ENCODE results near the gene ST6GALNAC3. TPM values are rescaled to one million over a fixed set of nuclear protein-coding genes. Genes with fewer than 3 reads are reported as not detected.

ST6GALNAC3 gene
- total RNA-seq, 6 experiments from 2014 or later = 1.00 to 1.7 (median 1.2) TPM

DNA sequence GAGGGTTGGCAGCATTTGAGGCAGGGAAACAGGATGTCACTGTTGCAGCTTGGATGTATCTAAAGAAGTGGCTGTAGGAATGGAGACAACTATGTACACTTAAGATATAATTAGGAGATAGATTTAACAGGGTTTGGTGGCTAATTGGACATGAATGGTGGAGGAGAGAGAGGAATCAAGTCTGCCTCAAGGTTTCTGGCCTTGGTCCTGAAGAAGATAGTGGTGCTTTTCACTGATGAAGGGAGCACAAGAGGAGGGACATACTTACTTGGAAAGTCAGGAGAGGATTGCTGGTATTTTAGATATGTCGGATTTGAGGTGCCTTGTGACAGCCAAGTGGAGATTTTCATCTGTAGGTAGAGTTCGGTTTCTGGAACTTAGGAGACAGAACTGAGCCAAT lies 123.9 kb downstream of the ST6GALNAC3 start:
- no peak for DNase-seq
- no peaks in the 10 kb centered on the region for H3K4me1 Mint-ChIP-seq (ENCODE audit: low read depth)
- no peak overlapping the region for H3K27ac Mint-ChIP-seq
- TF ChIP-seq, protein P1, sequence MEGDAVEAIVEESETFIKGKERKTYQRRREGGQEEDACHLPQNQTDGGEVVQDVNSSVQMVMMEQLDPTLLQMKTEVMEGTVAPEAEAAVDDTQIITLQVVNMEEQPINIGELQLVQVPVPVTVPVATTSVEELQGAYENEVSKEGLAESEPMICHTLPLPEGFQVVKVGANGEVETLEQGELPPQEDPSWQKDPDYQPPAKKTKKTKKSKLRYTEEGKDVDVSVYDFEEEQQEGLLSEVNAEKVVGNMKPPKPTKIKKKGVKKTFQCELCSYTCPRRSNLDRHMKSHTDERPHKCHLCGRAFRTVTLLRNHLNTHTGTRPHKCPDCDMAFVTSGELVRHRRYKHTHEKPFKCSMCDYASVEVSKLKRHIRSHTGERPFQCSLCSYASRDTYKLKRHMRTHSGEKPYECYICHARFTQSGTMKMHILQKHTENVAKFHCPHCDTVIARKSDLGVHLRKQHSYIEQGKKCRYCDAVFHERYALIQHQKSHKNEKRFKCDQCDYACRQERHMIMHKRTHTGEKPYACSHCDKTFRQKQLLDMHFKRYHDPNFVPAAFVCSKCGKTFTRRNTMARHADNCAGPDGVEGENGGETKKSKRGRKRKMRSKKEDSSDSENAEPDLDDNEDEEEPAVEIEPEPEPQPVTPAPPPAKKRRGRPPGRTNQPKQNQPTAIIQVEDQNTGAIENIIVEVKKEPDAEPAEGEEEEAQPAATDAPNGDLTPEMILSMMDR (IDR thresholded peaks at IDR 0.05) = no peak
- H3K9me3 Mint-ChIP-seq = peaks cover 13% of the 10 kb centered on the region
- no peaks in the 10 kb centered on the region for H3K36me3 Mint-ChIP-seq (ENCODE audit: low read depth)
- H3K4me3 Mint-ChIP-seq = no peak overlapping the region
- H3K27me3 Mint-ChIP-seq (ENCODE audit: insufficient read depth) = peaks cover 1% of the 10 kb centered on the region; the same call in 1 of the 2 replicates

DNA sequence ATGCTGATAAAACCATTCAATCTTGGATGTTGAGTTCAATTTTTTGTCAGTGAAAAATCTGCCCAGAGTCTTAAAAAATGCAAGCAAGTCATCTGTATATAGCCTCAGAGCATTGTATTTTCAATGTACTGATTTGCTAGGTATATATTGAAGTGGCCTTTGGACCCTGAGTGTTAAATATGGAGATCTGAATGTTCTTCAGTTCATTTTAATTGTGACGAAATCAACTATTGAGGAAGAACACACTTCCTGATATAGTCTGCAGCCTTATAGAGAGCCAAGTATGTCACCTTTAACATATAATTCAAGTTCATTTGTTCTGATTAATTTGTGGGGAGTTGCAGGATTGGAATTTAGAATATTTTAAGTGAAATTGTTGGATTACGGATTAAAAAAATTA lies 128.1 kb downstream of the ST6GALNAC3 start:
- H3K4me3 Mint-ChIP-seq = no peak overlapping the region
- TF ChIP-seq, protein P1 (IDR thresholded peaks at IDR 0.05) = no peak
- no peaks in the 10 kb centered on the region for H3K36me3 Mint-ChIP-seq (ENCODE audit: low read depth)
- DNase-seq = no peak
- no peaks in the 10 kb centered on the region; the same call in 1 of the 2 replicates for H3K27me3 Mint-ChIP-seq (ENCODE audit: insufficient read depth)
- H3K4me1 Mint-ChIP-seq (ENCODE audit: low read depth) = no peaks in the 10 kb centered on the region
- H3K9me3 Mint-ChIP-seq = peaks cover 7% of the 10 kb centered on the region
- H3K27ac Mint-ChIP-seq = no peak overlapping the region

DNA sequence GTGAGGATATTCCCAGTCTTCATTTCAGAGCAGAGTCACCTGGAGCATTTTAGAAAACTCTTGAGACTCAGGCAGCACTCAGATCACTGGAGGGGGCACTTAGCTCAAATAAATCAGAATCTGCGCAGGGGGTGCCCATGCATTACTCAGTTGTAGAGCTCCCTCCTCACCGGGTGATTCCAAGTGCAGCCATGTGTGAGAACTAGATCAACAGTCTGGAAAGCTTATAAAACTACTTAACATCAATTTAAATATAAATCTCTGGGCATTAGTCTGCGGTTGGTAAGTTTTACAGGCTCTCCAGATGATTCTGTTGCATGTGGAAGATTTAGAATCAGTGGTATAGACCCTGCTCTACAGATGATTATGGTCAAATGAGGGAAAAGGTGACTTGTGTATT lies 128.6 kb downstream of the ST6GALNAC3 start:
- H3K4me3 Mint-ChIP-seq = no peak overlapping the region
- H3K27ac Mint-ChIP-seq = no peak overlapping the region
- H3K36me3 Mint-ChIP-seq (ENCODE audit: low read depth) = no peaks in the 10 kb centered on the region
- TF ChIP-seq, protein P1 (IDR thresholded peaks at IDR 0.05) = no peak
- H3K27me3 Mint-ChIP-seq (ENCODE audit: insufficient read depth) = no peaks in the 10 kb centered on the region; the same call in 1 of the 2 replicates
- H3K4me1 Mint-ChIP-seq (ENCODE audit: low read depth) = no peaks in the 10 kb centered on the region
- peaks cover 7% of the 10 kb centered on the region for H3K9me3 Mint-ChIP-seq
- DNase-seq = no peak

DNA sequence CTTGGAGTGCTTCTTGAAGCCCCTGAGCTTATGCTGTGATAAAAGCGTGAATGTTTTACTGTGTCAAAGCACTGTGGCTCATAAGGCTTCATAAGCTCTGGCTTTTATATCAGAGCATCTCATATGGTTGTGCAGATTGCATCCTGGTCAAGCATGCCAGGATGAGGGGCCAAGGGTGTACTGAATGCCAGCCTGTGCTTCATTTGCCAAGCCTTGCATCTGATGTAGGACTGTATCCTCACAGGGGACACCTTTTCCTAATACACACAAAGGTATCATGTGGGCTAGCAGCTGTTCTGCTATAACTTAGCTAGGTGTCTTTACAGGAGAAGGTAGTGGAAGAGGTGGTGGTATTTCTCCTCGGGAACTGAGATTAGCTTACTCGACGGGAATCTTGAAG lies 134.7 kb downstream of the ST6GALNAC3 start:
- Mint-ChIP-seq H3K4me3 (no peak overlapping the region), H3K9me3 (no peaks in the 10 kb centered on the region; the same call in 1 of the 2 replicates), H3K36me3 (ENCODE audit: low read depth) (no peaks in the 10 kb centered on the region), H3K27ac (no peak overlapping the region), H3K4me1 (ENCODE audit: low read depth) (no peaks in the 10 kb centered on the region), H3K27me3 (ENCODE audit: insufficient read depth) (no peaks in the 10 kb centered on the region; the same call in 1 of the 2 replicates)
- TF ChIP-seq, protein P1 (IDR thresholded peaks at IDR 0.05) = no peak
- DNase-seq = no peak

DNA sequence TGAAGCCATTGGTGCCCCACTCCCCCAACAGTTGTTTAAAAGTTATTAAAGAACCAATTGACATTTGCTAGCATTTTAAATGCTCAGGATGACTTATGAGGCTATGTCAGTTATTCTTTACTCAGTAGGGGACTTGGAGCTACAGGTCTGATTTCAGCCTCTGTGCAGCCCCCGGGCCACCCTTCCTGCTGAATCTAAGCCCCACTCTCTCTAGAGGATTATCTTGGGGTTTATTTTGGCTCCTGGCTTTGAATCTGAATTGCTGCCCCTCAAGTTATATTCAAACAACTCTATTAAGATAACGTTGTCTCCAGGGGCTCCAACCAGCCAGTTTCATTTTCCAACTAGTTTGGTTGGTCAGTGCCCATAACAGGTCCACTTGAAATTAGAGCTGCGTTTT lies 135.1 kb downstream of the ST6GALNAC3 start:
- Mint-ChIP-seq H3K36me3 (ENCODE audit: low read depth) (no peaks in the 10 kb centered on the region), H3K4me1 (ENCODE audit: low read depth) (no peaks in the 10 kb centered on the region), H3K4me3 (no peak overlapping the region), H3K27me3 (ENCODE audit: insufficient read depth) (no peaks in the 10 kb centered on the region; the same call in 1 of the 2 replicates), H3K27ac (no peak overlapping the region), H3K9me3 (no peaks in the 10 kb centered on the region; the same call in 1 of the 2 replicates)
- TF ChIP-seq, protein P1 (IDR thresholded peaks at IDR 0.05) = no peak
- DNase-seq = no peak

DNA sequence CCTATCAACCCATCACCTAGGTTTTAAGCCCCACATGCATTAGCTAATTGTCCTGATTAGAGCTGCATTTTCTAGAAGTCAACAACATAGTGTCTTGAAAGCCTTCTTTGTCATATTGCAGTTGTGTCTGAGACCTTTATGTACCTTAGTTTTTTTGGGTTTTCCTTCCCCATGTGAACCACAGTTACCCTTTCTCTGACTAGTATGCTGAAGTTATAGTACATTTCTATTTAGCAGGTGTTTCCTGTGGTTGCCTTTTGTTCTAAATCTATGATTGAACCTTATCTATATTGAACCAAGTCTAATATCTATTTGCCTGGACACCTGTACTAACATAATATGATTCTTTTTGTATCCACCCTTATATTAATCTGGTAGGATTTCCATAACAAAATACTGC lies 135.6 kb downstream of the ST6GALNAC3 start:
- no peak for DNase-seq
- no peaks in the 10 kb centered on the region for H3K36me3 Mint-ChIP-seq (ENCODE audit: low read depth)
- no peaks in the 10 kb centered on the region; the same call in 1 of the 2 replicates for H3K9me3 Mint-ChIP-seq
- H3K4me3 Mint-ChIP-seq = no peak overlapping the region
- no peaks in the 10 kb centered on the region for H3K4me1 Mint-ChIP-seq (ENCODE audit: low read depth)
- TF ChIP-seq, protein P1 (IDR thresholded peaks at IDR 0.05) = no peak
- H3K27ac Mint-ChIP-seq = no peak overlapping the region
- H3K27me3 Mint-ChIP-seq (ENCODE audit: insufficient read depth) = no peaks in the 10 kb centered on the region; the same call in 1 of the 2 replicates

All from HFFc6 (cell line).